ENCODE results near the gene RBM42. TPM values are rescaled to one million over a fixed set of nuclear protein-coding genes. Genes with fewer than 3 reads are reported as not detected.
A peak's percentile ranks its signal among the peaks of the same experiment; 100 is the strongest.

RBM42 gene
- total and polyA plus RNA-seq, 7 donors = 50.1 to 69.1 (median 61.1) TPM

GRCh38 chr19:35669974-35670373 lies 41.1 kb downstream of the RBM42 start:
- H3K4me1 ChIP-seq = no peaks in the 10 kb centered on the region
- DNase-seq = no peak
- intact Hi-C loops (cut with DNase I) = no loop called here
- H3K4me3 ChIP-seq = no peak overlapping the region
- no peak overlapping the region for H3K27ac ChIP-seq
- no peaks in the 10 kb centered on the region for H3K9me3 ChIP-seq
- no peaks in the 10 kb centered on the region for H3K36me3 ChIP-seq (ENCODE audit: insufficient read depth in 1 of 2, low read depth in 1 of 2)
- ATAC-seq = no peak
- H3K27me3 ChIP-seq (ENCODE audit: insufficient read depth in 3 of 3, low read length in 2 of 3) = peaks cover 0 to 34% (median 8%) of the 10 kb centered on the region in 3 donors
- 68 to 75% (median 69%) methylated on average over 4 of the region's 4 CpGs for WGBS, 3 donors
- TF ChIP-seq CTCF (IDR thresholded peaks at IDR 0.05) = no peak

DNA sequence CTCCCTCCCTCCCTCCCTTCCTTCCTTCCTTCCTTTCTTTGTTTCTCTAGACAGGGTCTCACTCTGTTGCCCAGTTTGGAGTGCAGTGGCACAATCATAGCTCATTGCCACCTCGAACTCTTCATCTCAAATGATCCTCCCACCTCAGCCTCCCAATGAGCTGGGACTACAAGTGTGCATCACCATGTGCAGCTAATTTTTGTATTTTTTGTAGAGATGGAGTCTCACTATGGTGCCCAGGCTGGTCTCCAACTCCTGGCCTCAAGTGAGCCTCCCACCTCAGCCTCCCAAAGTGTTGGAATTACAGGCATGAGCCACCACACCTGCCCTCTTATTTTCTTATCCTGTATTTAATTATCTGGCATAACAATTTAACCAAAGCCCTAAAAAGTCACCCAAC lies 41.9 kb downstream of the RBM42 start:
- Histone ChIP-seq H3K27ac (no peak overlapping the region), H3K9me3 (no peaks in the 10 kb centered on the region), H3K4me1 (no peaks in the 10 kb centered on the region), H3K4me3 (no peak overlapping the region), H3K36me3 (ENCODE audit: insufficient read depth in 1 of 2, low read depth in 1 of 2) (no peaks in the 10 kb centered on the region), H3K27me3 (ENCODE audit: insufficient read depth in 3 of 3, low read length in 2 of 3) (peaks cover 0 to 34% (median 8%) of the 10 kb centered on the region in 3 donors)
- no peak for DNase-seq
- no peak for ATAC-seq
- TF ChIP-seq CTCF (IDR thresholded peaks at IDR 0.05) = no peak
- intact Hi-C loops (cut with DNase I) = no loop called here
- WGBS, 3 donors = 82 to 93% (median 92%) methylated on average over 1 of the region's 1 CpG

GRCh38 chr19:35671818-35672217 lies 43.0 kb downstream of the RBM42 start:
- TF ChIP-seq CTCF (IDR thresholded peaks at IDR 0.05) = no peak

DNA sequence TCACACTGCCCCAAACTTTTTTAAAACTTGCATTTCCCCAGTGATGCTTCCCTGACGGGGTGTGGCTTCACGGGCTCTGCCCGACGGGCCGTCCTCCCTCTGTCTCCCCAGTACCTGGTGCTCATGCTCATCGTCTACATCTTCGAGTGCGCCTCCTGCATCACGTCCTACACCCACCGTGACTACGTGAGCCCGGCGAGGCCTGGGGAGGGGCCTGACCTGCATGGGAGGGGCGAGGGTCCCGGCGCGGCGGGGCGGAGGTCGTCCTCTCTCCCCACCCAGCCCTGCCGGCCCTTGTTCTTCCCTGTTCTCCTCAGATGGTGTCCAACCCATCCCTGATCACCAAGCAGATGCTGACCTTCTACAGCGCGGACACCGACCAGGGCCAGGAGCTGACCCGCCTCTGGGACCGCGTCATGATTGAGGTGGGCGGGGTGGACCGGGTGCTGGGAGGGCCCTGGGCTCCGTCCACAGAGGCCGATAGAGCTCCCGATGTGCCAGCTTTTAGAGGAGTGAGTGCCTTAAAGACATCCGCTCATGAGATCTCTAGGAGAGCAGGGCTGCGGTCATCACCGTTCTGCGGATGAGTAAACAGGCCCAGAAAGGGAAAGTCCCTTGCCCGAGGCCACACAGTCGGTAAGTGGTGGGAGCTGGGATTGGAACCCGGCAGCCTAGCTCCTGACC lies 44.4 kb downstream of the RBM42 start:
- ATAC-seq (peak in 1 of 4 donors; percentile 44), DNase-seq (peak in 1 of 2 donors; percentile 34)
- no peaks in the 10 kb centered on the region for H3K36me3 ChIP-seq (ENCODE audit: insufficient read depth in 1 of 2, low read depth in 1 of 2)
- H3K9me3 ChIP-seq = no peaks in the 10 kb centered on the region
- intact Hi-C loops (cut with DNase I) = no loop called here
- H3K4me1 ChIP-seq = no peaks in the 10 kb centered on the region
- peaks cover 0 to 34% (median 8%) of the 10 kb centered on the region in 3 donors for H3K27me3 ChIP-seq (ENCODE audit: insufficient read depth in 3 of 3, low read length in 2 of 3)
- WGBS, 3 donors = 7 to 9% (median 7%) methylated on average over 35 to 39 of the region's 39 CpGs
- no peak for TF ChIP-seq CTCF (IDR thresholded peaks at IDR 0.05)
- H3K4me3 ChIP-seq = peak overlapping the region; percentile 49
- H3K27ac ChIP-seq = no peak overlapping the region

More at GRCh38 chr19:35671818-35672217, 43.0 kb downstream of the RBM42 start:
- no peaks in the 10 kb centered on the region for H3K36me3 ChIP-seq (ENCODE audit: insufficient read depth in 1 of 2, low read depth in 1 of 2)
- H3K4me1 ChIP-seq = no peaks in the 10 kb centered on the region
- H3K27me3 ChIP-seq (ENCODE audit: insufficient read depth in 3 of 3, low read length in 2 of 3) = peaks cover 0 to 34% (median 8%) of the 10 kb centered on the region in 3 donors
- H3K27ac ChIP-seq = no peak overlapping the region
- no peak for ATAC-seq
- intact Hi-C loops (cut with DNase I) = no loop called here
- WGBS, 3 donors = 50 to 56% (median 52%) methylated on average over 3 of the region's 3 CpGs
- no peak for DNase-seq
- H3K9me3 ChIP-seq = no peaks in the 10 kb centered on the region
- H3K4me3 ChIP-seq = no peak overlapping the region

All from psoas muscle (tissue), 8 donors.